HTERT RPE-1 (cell line): Measurements from ENCODE around the gene PLBD1.

Experiments used
- in situ Hi-C: fragments of 300-500 bp; cut with MboI; formaldehyde crosslinking; loops from 4 replicates; pipeline ENCODE4 v1.14.3; 2020; ENCODE audit warnings: low sequenced_read_pairs

PLBD1 gene

DNA sequence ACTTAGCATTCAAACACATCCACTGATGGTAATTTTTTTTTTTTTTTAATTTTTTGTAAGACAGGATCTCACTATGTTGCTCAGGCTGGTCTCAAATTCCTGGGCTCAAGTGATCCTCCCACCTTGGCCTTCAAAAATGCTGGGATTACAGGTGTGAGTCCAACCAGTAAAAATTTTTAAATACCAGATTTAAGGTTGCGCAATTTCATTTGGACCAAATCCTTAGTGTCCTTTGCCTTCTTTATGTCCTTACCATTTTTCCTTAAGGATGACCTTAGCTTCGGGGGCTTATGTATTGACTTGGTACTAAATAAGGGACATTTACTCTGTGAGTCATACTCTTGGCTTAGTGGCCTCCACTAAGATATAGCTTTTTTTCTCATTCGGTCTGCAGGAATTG is 4.1 kb upstream of the PLBD1 start:
- in situ Hi-C loops, result no loop called here

DNA sequence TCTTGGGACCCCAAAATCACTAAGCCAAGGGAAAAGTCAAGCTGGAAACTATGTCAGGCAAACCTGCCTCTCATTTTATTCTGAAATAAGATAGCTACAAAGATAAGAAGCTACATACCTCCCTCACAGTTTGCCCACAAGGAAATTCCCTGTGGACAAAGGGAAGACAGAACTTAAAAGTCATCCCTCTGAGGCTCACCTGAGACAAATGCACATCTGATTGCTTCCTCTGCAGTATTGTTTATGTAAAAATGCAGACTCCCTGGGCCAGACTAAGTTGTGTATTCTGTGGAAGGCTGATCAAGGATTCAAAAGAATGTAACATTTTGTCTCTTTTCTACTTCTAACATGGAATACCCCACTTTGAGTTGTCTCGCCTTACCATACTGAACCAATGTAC is 2.5 kb upstream of the PLBD1 start:
- in situ Hi-C loops, result no loop called here

DNA sequence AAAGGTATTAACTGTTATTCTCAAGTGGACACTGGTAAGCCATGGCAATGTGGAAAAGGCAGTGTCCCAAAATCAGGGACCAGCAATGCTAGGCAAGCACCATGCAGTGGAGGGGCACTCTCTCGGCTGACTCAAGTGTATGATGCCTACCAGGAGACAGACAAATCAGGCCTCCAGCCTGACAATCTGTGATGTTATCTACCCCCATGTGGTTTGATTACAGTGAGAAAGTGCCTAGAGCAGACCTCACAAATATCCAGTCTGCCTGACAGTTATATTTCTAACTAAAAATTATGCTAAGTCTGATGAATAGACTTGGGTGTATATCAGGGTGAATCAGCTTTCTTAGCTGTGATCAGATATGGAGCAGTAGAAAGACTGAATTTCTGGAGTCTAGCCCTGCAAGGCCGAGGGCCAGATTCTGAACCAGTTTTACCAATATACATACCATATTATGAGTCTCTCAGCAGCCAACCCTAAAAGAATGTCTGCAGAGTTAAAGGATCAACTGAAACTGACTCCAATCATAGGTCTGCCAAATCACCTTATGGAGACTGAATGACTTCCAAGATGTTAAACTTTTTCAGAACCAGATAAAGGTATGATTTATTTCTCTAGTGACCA is 3.2 kb downstream of the PLBD1 start:
- in situ Hi-C loops, result no loop called here

DNA sequence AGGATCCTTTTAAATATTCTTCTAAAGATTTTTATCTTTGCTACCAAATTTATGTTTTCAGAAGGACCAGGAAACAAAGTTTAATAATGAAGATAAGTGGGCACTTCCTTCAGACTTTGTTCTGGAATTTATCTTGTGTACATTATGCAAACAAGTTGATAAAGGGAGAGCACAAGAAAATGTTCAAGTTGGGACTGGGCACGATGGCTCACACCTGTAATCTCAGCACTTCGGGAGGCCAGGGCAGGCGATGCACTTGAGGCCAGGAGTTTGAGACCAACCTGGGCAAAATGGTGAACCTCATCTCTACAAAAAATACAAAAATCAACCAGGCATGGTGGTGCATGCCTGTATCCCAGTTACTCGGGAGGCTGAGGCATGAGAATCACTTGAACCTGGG is 4.6 kb downstream of the PLBD1 start:
- in situ Hi-C loops, result no loop called here

GRCh38 chr12:14562279-14562678 is 5.4 kb downstream of the PLBD1 start:
- in situ Hi-C loops, result no loop called here

GRCh38 chr12:14561677-14562238 is 5.9 kb downstream of the PLBD1 start:
- in situ Hi-C loops, result no loop called here

- in situ Hi-C loops, result no loop called here
Observed at GRCh38 chr12:14560904-14561574, 6.6 kb downstream of the PLBD1 start.

- in situ Hi-C loops, result no loop called here
Observed at GRCh38 chr12:14558473-14558959, 9.2 kb downstream of the PLBD1 start.

DNA sequence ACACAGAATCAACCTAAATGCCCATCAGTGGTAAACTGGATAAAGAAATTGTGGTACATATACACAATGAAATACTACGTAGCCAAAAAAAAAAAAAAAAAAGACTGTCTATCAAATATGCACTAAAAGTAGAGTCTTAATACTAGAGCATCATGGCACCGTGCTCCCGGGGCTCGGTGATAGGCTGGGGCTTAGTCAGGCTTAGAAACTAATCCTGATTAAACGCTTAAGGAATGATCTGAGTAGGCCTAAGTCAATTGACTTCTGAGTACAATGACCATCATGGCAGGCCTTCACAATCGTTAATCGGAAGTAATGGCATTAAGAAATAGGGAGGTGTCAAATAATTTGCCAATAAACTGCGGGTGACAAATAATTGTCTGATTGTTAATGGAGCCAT is 9.7 kb downstream of the PLBD1 start:
- in situ Hi-C loops, result no loop called here

DNA sequence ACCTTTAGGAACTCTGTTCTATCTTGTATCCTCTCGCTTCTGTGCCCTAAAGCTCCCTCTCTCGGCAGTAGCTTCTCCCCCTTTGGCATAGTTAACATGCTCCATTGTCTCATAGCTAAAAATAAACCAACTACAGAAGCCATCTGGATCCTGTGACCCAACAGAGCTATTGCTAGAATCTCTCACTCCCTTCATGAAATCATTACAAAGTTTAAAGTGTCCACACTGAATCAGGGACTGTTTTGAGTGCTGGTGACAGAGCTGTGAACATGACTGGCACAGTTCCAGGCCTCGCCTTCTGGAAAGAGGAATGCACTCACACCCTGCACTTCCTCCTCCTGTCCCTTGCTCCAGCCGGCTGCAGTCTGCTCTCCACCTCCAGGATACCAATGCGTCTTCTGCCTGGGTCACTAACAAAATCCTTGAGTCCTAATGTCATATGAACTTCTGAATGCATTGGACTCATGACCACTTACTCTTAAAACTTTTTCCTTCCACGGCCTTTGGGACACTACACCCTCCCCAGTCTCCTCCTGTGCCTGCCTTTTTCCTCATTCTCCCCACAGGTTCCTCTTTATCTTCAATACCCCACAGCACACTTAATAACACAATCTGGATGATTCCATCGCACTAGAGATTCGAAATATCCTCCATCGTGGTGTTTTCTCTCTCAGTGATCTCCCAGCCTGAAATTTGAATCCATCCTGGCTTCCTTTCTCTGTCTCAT is 13.2 kb downstream of the PLBD1 start:
- in situ Hi-C loops, result no loop called here

GRCh38 chr12:14548609-14549008 is 19.1 kb downstream of the PLBD1 start:
- in situ Hi-C loops, result no loop called here

DNA sequence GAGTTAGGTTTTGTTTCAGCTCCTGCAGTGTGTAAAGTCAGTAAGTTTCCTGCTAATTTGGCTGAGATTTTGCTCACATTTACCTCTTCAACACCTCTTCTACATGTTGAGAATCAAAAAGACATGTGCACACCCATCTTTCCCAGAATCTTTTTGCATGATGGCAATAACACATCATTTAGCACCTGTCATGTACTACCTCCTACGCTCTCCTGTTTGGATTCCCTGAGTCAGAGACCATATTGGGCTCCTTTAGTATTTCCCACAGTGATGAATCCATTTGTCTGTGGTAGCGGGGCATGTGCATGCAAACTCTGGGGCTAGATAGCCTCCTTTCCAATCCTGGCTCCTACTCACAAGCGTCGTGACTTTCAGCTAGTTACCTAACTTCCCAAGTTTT is 20.1 kb downstream of the PLBD1 start:
- in situ Hi-C loops, result no loop called here

- in situ Hi-C loops, result no loop called here
Observed at GRCh38 chr12:14545144-14546124, 22.2 kb downstream of the PLBD1 start.

DNA sequence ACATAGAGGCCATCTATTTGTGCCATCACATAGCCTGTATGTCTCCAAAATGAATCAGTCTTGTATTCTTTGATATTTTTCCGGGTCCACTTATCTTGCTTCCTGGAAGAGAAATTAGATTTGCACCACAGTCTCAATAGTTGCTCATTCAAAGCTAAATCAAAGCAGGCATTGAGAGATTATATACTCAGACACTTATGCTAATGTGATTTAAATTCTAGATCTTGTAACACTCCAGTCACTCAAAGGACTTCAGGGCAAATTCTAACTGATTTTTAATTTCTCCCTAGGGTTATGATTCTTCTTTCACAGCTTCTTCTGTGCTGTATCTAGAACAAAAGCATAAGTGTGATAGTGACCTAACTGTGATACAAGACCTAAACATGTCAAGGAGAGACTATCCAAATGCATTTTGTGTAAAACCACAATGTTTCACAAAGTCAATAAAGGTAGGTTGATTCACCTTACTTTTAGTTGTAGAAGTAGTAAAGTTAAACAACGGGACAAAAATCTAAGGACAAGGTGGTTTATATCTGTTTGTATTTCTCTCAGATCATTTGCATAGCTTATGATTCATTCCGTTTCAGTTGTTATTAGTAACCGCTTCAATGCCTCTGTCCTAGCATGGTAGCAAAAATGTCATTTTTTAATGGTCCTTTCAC is 26.8 kb downstream of the PLBD1 start:
- in situ Hi-C loops, result no loop called here

GRCh38 chr12:14537088-14537487 is 30.6 kb downstream of the PLBD1 start:
- in situ Hi-C loops, result no loop called here

DNA sequence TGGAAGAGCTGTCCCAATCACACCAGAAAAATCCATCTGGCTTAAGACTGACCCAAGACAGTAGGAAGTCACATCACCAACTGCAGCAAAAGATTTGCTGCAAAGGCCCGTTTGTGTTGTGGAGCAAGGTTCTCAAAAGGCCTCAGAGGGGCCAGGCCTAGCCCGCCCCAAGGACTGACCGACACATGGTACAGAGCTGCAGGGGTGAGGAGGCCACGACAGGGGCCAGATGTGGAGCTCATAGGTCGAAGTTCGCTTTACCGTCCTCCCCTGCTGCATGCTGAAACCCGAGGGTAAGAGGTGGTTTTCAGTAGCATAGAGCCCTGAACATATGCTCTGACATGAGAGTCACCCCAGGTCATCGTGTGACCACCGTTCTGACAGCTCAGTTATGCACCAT is 35.5 kb downstream of the PLBD1 start:
- in situ Hi-C loops, result no loop called here

GRCh38 chr12:14525964-14526363 is 41.7 kb downstream of the PLBD1 start:
- in situ Hi-C loops, result no loop called here

- in situ Hi-C loops, result no loop called here
Observed at GRCh38 chr12:14521822-14522221, 45.9 kb downstream of the PLBD1 start.

DNA sequence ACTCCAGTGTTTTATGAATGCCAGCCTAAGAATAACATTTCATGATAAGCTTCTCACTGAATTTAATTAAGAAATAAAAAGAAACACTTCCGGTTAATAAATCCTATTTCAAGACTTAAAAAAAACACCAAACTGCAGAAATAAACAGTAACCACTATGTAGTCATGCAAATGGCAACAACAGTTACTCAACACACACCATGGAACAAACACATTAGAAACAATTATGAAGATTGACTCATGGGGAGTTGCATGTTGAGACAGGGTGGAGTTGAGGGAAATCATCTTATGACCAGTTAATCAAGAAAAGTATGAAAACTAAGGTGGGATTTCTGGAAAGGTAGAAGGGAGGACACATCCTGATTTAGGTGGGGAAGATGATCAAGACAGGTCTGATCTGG is 52.7 kb downstream of the PLBD1 start:
- in situ Hi-C loops, result no loop called here
